HG02623 (cell line): ENCODE measurements around the gene PTPN7.
"Not testable (repeated sequence)": the region's sequence is repeated elsewhere in the genome, so short reads cannot be mapped to it uniquely, and the experiment has no call there.

Source experiments
- ATAC-seq: cut with Tn5 transposase; IDR thresholded peaks from one replicate; pipeline ENCODE4 v1.9.1; 2021; ENCODE audit warnings: moderate library complexity; ENCODE audit not compliant: unreplicated experiment

The PTPN7 gene

DNA sequence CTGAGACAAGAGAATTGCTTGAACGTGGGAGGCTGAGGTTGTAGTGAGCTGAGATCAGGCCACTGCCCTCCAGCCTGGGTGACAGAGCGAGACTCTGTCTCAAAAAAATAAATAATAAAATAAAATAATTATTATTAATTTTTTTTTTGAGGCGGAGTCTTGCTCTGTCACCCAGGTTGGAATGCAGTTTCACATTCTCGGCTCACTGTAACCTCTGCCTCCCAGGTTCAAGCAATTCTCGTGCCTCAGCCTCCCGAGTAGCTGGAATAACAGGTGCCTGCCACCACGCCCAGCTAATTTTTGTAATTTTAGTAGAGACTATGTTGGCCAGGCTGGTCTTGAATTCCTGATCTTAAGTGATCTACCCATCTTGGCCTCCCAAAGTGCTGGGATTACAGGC is 48.8 kb downstream of the PTPN7 start:
- ATAC-seq = not testable (repeated sequence)

DNA sequence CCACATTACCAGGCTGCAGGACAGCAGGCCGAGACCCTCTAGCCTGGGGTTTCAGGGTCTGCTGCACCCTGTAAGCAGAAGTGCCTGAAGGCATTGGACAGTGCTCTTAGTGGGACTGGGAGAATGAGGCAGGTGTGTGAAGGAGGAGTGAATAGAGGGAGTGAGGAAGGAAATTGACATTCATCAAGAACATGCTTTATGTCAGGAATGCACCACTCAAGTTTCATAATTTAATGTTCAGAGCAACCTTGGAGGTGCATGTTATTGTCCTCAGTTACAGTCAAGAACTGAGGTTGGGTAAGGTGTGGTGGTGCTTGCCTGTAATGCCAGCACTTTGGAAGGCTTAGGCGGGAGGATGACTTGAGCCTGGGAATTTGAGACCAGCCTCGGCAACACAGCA is 49.4 kb downstream of the PTPN7 start:
- ATAC-seq = no peak

DNA sequence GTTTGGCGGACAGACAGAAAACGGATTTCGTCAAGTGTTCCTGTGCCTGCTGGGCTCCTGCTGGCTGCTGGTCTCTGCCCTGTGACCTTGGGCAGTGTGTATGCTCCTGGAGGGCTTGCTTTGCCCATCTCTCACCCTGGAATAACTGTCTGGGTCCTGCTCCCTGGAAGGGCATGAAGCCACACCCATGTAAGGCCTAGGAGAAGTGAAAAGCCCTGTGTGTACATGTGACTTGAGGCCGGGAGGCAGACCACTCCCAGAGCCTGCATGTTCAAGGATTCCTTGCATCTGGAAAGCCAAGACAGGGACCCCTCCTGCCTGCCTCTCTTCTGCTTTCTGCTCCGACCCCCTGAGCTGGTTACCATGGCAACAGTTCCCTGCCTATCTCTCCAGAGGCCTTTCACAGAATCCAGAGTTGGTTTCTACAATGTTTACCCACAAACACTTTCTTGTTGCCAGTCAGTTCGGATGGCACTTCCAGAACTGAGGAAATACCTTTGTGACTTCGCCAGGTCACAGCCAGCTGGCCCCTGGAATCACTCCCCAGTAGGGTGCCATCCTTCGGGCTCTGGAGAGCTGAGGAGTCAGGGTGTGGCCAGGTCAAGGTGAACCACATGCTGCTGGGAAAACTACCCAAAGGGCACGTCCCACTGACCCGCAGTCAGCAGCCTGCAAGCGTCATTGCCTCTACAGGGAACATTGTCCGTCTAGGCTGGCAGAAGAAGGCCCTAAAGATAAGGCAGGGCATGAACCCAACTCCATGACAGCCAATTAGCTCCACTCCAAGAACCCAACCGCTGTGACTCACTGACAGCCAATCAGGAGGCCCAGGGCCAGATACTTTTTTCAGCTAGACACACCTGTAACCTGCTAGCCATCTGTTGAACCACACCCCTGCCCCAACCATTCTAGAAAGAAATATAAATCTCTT is 52.3 kb downstream of the PTPN7 start:
- no peak for ATAC-seq

DNA sequence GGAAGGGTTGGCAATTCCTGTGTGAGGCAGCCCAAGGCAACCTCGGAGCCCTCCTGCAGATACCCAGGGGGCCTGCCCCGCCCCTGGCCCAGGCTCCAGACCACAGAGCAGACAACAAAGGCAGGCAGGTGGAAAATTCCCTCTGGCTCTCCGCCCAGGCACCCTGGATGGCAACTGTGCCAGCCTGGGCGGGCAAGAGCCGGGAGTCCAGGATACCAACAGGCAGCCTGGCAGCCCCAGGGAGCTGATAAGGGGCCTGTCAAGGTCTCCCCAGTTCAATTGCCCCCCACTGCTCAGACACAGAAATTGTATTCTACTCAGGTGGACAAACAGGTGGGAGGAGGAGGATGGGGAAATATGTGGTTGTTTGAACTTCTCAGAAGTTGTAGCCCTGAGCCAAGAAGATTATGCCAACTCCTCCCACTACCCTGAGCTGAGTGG is 53.1 kb downstream of the PTPN7 start:
- ATAC-seq = no peak

DNA sequence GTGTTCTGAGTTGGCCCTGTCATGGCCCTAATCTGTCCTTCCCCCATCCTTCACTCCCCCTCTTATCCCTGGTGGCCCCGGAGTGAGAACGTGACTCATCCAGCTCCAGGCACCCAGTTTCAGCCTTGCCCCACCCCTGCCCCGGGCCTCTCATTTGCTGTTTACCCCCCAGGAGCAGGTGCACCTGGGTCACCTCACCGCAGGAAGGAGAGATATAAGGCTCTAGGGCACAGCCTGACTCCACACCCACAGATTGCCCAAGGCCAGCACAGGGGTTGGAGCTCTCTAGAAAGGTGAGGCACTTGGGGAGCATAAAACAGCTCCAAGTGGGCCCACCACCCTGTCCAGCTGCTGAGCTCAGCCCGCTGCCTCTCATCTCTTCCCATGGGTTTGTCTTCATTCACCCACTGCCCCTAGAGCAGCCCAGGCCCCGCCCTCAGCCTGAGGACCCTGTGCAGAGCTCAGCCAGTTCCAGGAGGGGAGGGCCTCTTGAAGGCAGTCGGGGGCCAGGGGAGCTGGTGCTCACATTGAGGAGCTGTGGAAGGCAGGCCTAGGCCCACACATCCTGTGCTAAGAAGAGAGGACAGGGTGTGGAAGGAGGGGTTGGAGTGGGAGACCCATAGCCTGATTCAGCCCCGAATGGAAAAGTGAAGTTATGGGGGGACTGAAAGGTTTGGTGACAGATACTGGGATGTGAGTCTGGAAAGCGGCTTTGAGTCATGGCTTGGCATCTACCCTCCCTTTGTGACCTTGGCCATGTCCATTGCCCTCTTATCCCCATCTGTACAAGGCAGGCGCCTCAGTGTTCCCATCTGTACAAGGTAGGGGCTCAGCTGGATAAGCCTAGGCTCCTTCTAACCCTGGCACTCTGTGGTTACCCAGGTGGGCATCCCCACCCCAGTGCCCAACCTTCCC is 53.8 kb downstream of the PTPN7 start:
- ATAC-seq = no peak

DNA sequence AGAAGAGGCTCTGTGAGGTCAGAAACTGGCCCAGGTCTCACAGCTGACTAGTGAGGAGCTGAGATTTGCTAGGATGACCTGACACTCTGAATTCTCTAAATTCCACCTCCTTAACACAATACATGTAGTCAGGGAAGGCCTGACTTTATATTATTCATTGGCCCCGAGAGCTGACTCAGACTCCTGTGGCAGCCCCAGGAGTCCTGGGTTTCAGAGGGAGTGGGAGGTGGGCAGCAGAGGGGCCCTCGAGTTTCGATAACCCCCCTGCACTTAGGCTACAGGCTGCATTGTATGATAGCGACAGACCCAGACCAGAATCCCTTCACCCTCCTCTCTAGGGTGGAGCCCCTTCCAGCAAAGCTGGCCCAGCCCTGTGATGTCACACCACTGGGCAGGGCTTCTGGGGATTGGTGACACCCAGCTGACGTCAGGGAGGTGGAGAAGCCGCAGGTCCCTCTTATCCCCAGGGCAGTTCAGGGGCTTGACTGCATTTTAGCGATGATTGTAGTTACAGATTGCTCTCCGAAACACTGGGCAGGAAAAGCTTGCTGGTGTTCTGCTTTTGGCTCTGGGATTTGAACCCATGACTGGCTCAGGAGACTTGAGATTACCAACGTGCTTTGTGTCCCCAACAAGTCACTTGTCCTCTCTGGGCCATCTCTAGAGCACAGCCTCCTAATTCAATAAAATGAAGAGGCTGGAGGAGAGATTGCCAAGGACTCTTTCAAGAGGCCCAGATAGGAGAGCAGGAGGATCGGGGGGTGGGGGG is 54.6 kb downstream of the PTPN7 start:
- ATAC-seq = no peak

DNA sequence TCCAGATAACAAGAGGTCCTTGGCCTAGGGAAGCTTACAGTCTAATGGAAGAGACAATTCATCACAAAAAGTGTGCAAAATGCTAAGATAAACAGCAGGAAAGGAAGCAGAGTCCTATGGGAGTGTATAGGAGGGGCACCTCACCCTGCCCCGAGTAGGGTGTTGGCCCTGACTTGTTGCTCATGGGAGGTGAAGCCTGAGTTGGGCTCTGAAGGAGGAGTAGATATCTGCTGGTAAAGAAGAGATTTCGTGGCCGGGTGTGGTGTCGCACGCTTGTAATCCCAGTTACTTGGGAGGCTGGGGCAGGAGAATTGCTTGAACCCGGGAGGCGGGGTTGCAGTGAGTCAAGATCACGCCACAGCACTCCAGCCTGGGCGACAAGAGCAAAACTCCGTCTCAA is 56.3 kb downstream of the PTPN7 start:
- ATAC-seq = no peak

DNA sequence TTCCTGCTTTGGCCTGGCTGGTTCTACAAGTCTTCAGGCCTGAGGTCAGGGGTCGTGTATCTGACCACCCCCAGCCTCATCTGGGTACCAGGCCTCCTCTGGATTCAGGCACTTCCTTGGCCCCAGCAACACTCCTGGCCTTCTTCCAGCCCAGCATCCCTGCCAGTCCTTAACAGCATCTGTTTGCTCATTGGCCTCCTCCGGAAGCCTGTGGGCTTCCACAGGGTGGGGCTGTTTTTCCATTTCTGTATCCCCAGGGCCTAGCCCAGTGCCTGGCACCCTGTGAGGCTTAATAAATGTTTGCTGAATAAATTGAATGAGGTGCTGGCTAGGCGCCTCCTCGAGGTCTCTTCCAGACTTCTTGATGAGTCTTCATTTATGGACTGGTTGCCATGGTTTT is 59.2 kb downstream of the PTPN7 start:
- no peak for ATAC-seq
